HFFc6 (cell line): ENCODE results near the gene TBC1D9. TPM values are rescaled to one million over a fixed set of nuclear protein-coding genes. Genes with fewer than 3 reads are reported as not detected.

Source experiments
- DNase-seq: peaks from one replicate; pipeline ENCODE4 v3.0.0-alpha.2; 2018
- H3K27ac Mint-ChIP-seq: 2 replicates; pipeline ENCODE4 v1.8.0; 2020; ENCODE audit warnings: mild to moderate bottlenecking, mixed read lengths
- H3K27me3 Mint-ChIP-seq: 2 replicates; pipeline ENCODE4 v1.8.0; 2021; ENCODE audit warnings: mild to moderate bottlenecking, moderate library complexity, mixed read lengths; ENCODE audit not compliant: insufficient read depth
- H3K36me3 Mint-ChIP-seq: 2 replicates; pipeline ENCODE4 v1.8.0; 2021; ENCODE audit warnings: low read depth, mixed read lengths
- H3K4me1 Mint-ChIP-seq: 2 replicates; pipeline ENCODE4 v1.8.0; 2020; ENCODE audit warnings: low read depth, mixed read lengths
- H3K4me3 Mint-ChIP-seq: 2 replicates; pipeline ENCODE4 v1.8.0; 2020; ENCODE audit warnings: mild to moderate bottlenecking, moderate library complexity, mixed read lengths
- H3K9me3 Mint-ChIP-seq: 2 replicates; pipeline ENCODE4 v1.8.0; 2020; ENCODE audit warnings: mild to moderate bottlenecking, mixed read lengths
- total RNA-seq, 6 experiments: library from RNA; stranded (reverse); fragmentation: NEBNext Ultra II Directional; extraction: Animal tissue kit (Norgen Biotek cat#: 25700); gene quantifications; 2 replicates in 1 of 6; 3 replicates in 5 of 6; pipeline ENCODE4 v1.2.3, GENCODE V29; 2021
- TF ChIP-seq, protein P1 (sequence below): fragments of 200-600 bp; sonication (generic); IDR thresholded peaks from 2 replicates; pipeline ENCODE4 v1.5.0; 2021; ENCODE audit warnings: antibody characterized with exemption, mild to moderate bottlenecking

Gene TBC1D9
- total RNA-seq, 6 experiments from 2014 or later: 16.3 to 18.8 (median 18.1) TPM

DNA sequence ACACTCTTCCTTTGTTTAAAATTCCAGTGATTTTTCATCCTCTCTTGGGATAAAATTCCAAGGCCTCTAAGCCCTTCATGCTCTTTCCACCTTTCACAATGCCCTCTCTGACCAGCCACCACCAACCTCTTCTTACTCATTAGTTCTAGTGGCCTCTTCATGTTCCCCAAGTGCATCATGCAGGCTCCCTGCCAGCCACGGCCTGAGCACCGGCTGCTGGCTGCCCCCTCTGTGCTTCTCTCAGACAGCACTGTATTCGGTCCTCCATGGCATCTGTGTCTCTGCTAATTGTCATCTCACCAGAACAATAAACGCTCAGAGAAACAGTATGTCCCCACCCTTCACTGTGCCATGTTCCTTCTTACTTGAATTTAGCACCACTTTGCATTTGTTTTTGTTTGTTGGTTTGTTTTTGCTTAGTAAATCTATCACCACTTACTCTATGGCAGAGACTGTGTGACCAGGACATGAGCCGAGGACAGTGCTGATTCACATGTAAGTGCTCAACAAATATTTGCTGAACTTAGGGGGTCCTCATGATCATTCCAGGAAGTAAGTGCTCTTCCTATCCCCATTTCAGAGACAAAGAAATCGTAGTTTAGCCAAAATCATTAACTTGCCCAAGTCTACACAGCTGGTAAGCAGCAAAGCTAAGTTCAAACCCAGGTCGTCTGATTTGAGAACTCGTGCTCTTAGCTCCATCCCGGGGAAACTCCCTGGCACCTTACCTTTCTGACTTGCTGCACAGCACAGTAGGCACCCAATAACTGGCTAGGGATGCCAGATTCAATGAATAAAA is 110.4 kb downstream of the TBC1D9 start:
- no peak for DNase-seq
- Mint-ChIP-seq H3K36me3 (no peaks in the 10 kb centered on the region), H3K27ac (peak overlapping the region; percentile 3; the same call in 1 of the 2 replicates)

DNA sequence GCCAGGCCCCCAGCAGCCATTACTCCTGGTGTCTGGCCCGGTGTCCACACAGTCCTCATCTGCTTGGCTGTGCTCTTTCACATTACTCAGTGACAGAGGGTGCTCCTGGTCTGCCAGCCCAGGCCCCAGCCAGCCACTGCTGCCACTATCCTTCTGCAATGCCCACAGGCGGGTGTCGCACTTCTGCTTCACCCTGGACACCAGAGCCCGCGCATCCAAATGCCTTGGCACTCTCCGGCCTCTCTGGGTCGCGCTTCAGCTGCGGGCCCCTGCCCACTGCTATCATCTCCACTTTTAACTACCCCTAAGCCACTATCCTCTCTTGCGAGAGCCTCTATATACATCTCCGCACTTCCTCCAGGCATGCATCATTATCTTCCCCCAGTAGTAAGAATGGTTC is 111.0 kb downstream of the TBC1D9 start:
- no peaks in the 10 kb centered on the region for H3K36me3 Mint-ChIP-seq
- H3K27ac Mint-ChIP-seq: 0 out of 2 replicates have a peak overlapping the region, but pooled peaks have one; percentile 3
- TF ChIP-seq, protein P1, sequence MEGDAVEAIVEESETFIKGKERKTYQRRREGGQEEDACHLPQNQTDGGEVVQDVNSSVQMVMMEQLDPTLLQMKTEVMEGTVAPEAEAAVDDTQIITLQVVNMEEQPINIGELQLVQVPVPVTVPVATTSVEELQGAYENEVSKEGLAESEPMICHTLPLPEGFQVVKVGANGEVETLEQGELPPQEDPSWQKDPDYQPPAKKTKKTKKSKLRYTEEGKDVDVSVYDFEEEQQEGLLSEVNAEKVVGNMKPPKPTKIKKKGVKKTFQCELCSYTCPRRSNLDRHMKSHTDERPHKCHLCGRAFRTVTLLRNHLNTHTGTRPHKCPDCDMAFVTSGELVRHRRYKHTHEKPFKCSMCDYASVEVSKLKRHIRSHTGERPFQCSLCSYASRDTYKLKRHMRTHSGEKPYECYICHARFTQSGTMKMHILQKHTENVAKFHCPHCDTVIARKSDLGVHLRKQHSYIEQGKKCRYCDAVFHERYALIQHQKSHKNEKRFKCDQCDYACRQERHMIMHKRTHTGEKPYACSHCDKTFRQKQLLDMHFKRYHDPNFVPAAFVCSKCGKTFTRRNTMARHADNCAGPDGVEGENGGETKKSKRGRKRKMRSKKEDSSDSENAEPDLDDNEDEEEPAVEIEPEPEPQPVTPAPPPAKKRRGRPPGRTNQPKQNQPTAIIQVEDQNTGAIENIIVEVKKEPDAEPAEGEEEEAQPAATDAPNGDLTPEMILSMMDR: no peak
- no peaks in the 10 kb centered on the region for H3K27me3 Mint-ChIP-seq
- no peak overlapping the region for H3K4me3 Mint-ChIP-seq
- peaks cover 14% of the 10 kb centered on the region for H3K4me1 Mint-ChIP-seq
- no peak for DNase-seq
- H3K9me3 Mint-ChIP-seq: no peaks in the 10 kb centered on the region

More for the DNA sequence above, 110.4 kb downstream of the TBC1D9 start:
- Mint-ChIP-seq H3K4me1 (peaks cover 14% of the 10 kb centered on the region), H3K9me3 (no peaks in the 10 kb centered on the region), H3K4me3 (no peak overlapping the region), H3K27me3 (no peaks in the 10 kb centered on the region; the same call in 1 of the 2 replicates)
- TF ChIP-seq, protein P1: no peak

DNA sequence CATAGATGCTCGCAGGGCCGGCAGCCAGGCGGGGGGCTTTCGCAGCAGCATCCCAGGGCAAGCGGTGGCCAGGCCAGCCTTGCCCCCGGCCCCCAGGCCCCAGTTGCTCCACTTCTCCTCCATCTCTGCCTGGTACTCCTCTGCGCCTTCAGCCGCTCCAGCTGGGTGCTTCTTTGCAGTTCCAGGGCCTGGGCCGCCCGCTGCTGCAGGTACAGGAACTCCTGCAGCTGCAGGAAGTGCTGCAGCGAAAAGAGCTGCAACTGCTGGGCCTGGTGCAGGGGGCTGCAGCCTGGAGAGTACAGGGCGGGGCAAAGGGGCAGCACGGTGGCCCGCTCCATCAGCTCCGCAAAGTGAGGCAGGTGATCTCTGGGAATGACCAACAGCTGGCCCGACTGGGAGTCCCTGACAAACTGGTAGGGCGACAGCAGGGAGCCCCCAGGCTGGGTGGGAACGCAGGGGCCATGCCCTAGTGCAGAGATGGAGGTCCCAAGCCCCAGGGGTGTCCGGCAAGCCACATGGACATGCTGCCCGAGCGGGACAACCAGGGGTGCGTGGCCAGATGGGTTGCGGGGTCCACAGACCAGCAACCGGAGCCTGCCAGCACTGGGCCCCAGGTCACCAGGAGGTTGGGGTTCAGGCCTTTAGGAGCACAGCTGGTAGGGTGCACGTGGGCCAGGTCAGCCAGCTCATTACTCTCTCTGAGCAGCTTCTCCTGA is 111.6 kb downstream of the TBC1D9 start:
- Mint-ChIP-seq H3K27ac (no peak overlapping the region), H3K4me3 (no peak overlapping the region)

DNA sequence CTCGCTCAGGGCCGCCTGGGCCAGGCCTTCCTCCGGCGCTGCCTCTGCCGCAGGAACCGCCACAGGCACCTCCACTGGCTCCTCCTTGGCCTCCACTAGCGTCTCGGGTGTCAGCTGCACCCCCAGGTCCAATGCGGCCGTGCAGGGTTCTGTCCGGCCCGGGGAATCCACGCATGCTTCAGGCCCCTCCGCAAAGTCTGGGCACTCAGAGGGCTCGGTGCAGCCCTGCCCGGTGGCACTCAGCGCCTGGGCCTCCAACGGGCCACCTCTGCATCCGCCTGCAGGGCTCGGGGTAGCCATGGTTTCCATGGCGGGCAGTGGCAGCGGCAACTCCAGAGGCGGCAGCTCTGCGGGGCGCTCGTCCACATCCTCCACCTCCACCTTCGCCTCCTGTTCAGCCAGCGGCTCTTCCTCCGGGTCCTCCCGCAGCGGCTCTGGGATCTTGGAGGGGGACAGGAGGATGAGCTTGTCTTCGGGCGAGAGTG is 112.6 kb downstream of the TBC1D9 start:
- H3K27me3 Mint-ChIP-seq: no peaks in the 10 kb centered on the region
- no peak overlapping the region for H3K27ac Mint-ChIP-seq
- no peaks in the 10 kb centered on the region for H3K36me3 Mint-ChIP-seq
- DNase-seq: no peak
- no peak overlapping the region for H3K4me3 Mint-ChIP-seq
- TF ChIP-seq, protein P1: no peak
- peaks cover 11% of the 10 kb centered on the region for H3K4me1 Mint-ChIP-seq
- no peaks in the 10 kb centered on the region for H3K9me3 Mint-ChIP-seq

More for the DNA sequence above, 111.6 kb downstream of the TBC1D9 start:
- Mint-ChIP-seq H3K4me1 (peaks cover 14% of the 10 kb centered on the region), H3K27me3 (no peaks in the 10 kb centered on the region), H3K36me3 (no peaks in the 10 kb centered on the region), H3K9me3 (no peaks in the 10 kb centered on the region)
- TF ChIP-seq, protein P1: no peak
- no peak for DNase-seq

DNA sequence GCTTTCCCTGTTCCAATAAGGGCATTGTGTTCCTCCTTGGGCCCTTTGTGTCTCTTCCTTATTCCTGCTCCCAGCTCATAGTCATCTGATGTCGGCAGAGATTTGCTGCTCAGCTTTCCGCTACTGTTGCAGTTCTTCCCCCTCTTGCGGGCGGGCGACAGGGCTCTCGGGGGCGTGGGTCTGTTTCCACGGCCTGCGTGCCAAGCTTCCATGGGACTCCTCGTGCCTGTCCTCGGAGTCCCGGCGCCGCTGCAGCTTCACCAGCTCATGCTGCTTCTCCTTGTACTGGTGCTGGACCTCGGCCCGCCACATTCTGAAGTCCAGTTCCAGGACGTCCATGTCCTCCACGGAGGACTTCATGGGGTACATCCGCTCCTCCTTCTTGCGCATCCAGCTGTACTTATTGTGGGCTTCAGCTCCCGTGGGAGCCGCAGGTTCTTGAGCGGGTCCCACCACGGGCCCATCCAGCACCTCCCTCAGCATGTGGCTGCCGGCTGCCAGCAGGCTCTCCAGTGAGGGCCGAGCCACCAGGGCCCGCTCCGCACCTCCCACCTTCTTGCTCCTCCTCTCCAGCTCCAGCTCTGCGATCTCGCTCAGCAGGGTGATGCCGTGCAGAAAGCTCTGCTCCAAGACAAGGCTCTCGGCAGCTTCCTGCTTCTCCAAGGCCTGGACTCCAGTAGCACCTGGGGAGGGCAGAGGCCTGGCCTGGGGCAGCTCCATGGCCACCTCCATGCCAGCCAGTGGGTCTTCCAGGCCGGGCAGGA is 113.3 kb downstream of the TBC1D9 start:
- TF ChIP-seq, protein P1: no peak

More for the DNA sequence above, 113.3 kb downstream of the TBC1D9 start:
- H3K27ac Mint-ChIP-seq: no peak overlapping the region
- DNase-seq: no peak
- H3K36me3 Mint-ChIP-seq: no peaks in the 10 kb centered on the region
- H3K4me3 Mint-ChIP-seq: no peak overlapping the region
- H3K4me1 Mint-ChIP-seq: peaks cover 8% of the 10 kb centered on the region
- no peaks in the 10 kb centered on the region for H3K27me3 Mint-ChIP-seq
- H3K9me3 Mint-ChIP-seq: no peaks in the 10 kb centered on the region
